GM23338 (cell line): Measurements from ENCODE around the gene PNPLA1. TPM values are rescaled to one million over a fixed set of nuclear protein-coding genes. Genes with fewer than 3 reads are reported as not detected.

ENCODE experiments used
- ATAC-seq: fragments of 200-7000 bp; cut with Tn5 transposase; 3 replicates; pipeline ENCODE4 v1.9.1; 2020
- DNase-seq: peaks from one replicate; pipeline ENCODE4 v3.0.0-alpha.2; 2015; ENCODE audit warnings: low spot score
- H2AFZ ChIP-seq: fragments of 200-600 bp; sonication (generic); 2 replicates; pipeline ENCODE4 v1.8.0; 2016; ENCODE audit warnings: antibody characterized with exemption, mild to moderate bottlenecking, moderate library complexity
- H3F3A ChIP-seq: fragments of 200-600 bp; sonication (generic); replicated peaks from 2 replicates; pipeline ENCODE4 v1.8.0; 2017; ENCODE audit warnings: antibody characterized with exemption, mixed run types, low read depth
- H3K27ac ChIP-seq: fragments of 200-600 bp; sonication (generic); 2 replicates; pipeline ENCODE4 v1.6.1; 2016; ENCODE audit warnings: low read depth
- H3K27me3 ChIP-seq: fragments of 200-600 bp; sonication (generic); 2 replicates; pipeline ENCODE4 v1.8.0; 2016; ENCODE audit warnings: mild to moderate bottlenecking, mixed run types, moderate library complexity; ENCODE audit not compliant: insufficient read depth
- H3K36me3 ChIP-seq: fragments of 200-600 bp; sonication (generic); 2 replicates; pipeline ENCODE4 v1.8.0; 2016; ENCODE audit warnings: mild to moderate bottlenecking; ENCODE audit not compliant: insufficient read depth
- H3K4me1 ChIP-seq: fragments of 200-600 bp; sonication (generic); 2 replicates; pipeline ENCODE4 v1.8.0; 2016; ENCODE audit warnings: mild to moderate bottlenecking, moderate library complexity; ENCODE audit not compliant: insufficient read depth
- H3K4me2 ChIP-seq: fragments of 200-600 bp; sonication (generic); 2 replicates; pipeline ENCODE4 v1.7.1; 2017; ENCODE audit warnings: mixed run types
- H3K4me3 ChIP-seq: fragments of 200-600 bp; sonication (generic); 2 replicates; pipeline ENCODE4 v1.6.1; 2016; ENCODE audit warnings: mixed run types
- H3K79me2 ChIP-seq: fragments of 200-600 bp; sonication (generic); replicated peaks from 2 replicates; pipeline ENCODE4 v1.8.0; 2017; ENCODE audit warnings: mild to moderate bottlenecking; ENCODE audit not compliant: insufficient read depth
- H3K9me2 ChIP-seq: fragments of 200-600 bp; sonication (generic); 2 replicates; pipeline ENCODE4 v1.8.0; 2017; ENCODE audit not compliant: insufficient read depth
- H4K20me1 ChIP-seq: fragments of 200-600 bp; sonication (generic); replicated peaks from 2 replicates; pipeline ENCODE4 v1.8.0; 2017; ENCODE audit warnings: mild to moderate bottlenecking; ENCODE audit not compliant: insufficient read depth
- H3K27ac Mint-ChIP-seq: 2 replicates; pipeline ENCODE4 v1.8.0; 2020; ENCODE audit warnings: inconsistent platforms, mild to moderate bottlenecking, moderate library complexity, mixed read lengths
- H3K27me3 Mint-ChIP-seq: 3 replicates; pipeline ENCODE4 v1.8.0; 2022; ENCODE audit warnings: low read depth, mild to moderate bottlenecking, moderate library complexity, mixed read lengths, inconsistent platforms; ENCODE audit not compliant: insufficient read depth, poor library complexity
- H3K36me3 Mint-ChIP-seq: 3 replicates; pipeline ENCODE4 v1.8.0; 2021; ENCODE audit warnings: low read depth, mild to moderate bottlenecking, inconsistent platforms, moderate library complexity, mixed read lengths
- H3K4me1 Mint-ChIP-seq: 3 replicates; pipeline ENCODE4 v1.8.0; 2020; ENCODE audit warnings: mild to moderate bottlenecking, inconsistent platforms, mixed read lengths
- H3K4me3 Mint-ChIP-seq: 3 replicates; pipeline ENCODE4 v1.8.0; 2021; ENCODE audit warnings: moderate library complexity, mild to moderate bottlenecking, inconsistent platforms, mixed read lengths
- H3K9me3 Mint-ChIP-seq: 3 replicates; pipeline ENCODE4 v1.8.0; 2020; ENCODE audit warnings: moderate library complexity, mild to moderate bottlenecking, inconsistent platforms, mixed read lengths
- CREB1 ChIP-seq: fragments of 250-450 bp; sonication (Bioruptor Pico); IDR thresholded peaks from 2 replicates; pipeline ENCODE4 v1.5.0; 2020; ENCODE audit warnings: low read depth, mild to moderate bottlenecking, moderate library complexity
- ETS1 ChIP-seq: IDR thresholded peaks from 2 replicates; pipeline ENCODE4 v1.6.1; 2016; ENCODE audit warnings: antibody characterized with exemption
- EZH2 ChIP-seq: fragments of 200-600 bp; sonication (generic); IDR thresholded peaks from one replicate; pipeline ENCODE4 v1.8.0; 2017; ENCODE audit warnings: antibody characterized with exemption, mild to moderate bottlenecking, low read depth; ENCODE audit not compliant: unreplicated experiment
- JUNB ChIP-seq: IDR thresholded peaks from one replicate; pipeline ENCODE4 v1.6.1; 2016; ENCODE audit warnings: antibody characterized with exemption; ENCODE audit not compliant: unreplicated experiment
- NANOG ChIP-seq: IDR thresholded peaks from 2 replicates; pipeline ENCODE4 v1.6.1; 2016; ENCODE audit warnings: antibody characterized with exemption, borderline replicate concordance
- POLR2AphosphoS5 ChIP-seq: IDR thresholded peaks from 2 replicates; pipeline ENCODE4 v1.6.1; 2016; ENCODE audit warnings: antibody characterized with exemption, low read depth
- STAT1 ChIP-seq: IDR thresholded peaks from one replicate; pipeline ENCODE4 v1.6.1; 2016; ENCODE audit warnings: antibody characterized with exemption; ENCODE audit not compliant: unreplicated experiment
- ZNF114 ChIP-seq: fragments of 250-450 bp; sonication (Bioruptor Pico); IDR thresholded peaks from 2 replicates; pipeline ENCODE4 v1.5.0; 2020; ENCODE audit warnings: mild to moderate bottlenecking, moderate library complexity
- ZNF331 ChIP-seq: fragments of 250-450 bp; sonication (Bioruptor Pico); IDR thresholded peaks from 2 replicates; pipeline ENCODE4 v1.5.0; 2020; ENCODE audit warnings: low read depth, mild to moderate bottlenecking, moderate library complexity
- ZNF462 ChIP-seq: fragments of 250-450 bp; sonication (Bioruptor Pico); IDR thresholded peaks from 2 replicates; pipeline ENCODE4 v1.5.0; 2020; ENCODE audit warnings: mild to moderate bottlenecking, moderate library complexity
- polyA plus RNA-seq: library from polyadenylated mRNA; unstranded; fragments of >200 nt; fragmentation: Nextera tagmentation; extraction: Ambion mirVana; gene quantifications from 2 replicates; pipeline ENCODE4 v1.2.1, GENCODE V29; 2016
- total RNA-seq: library from RNA; depleted of rRNA; stranded (reverse); fragments of >200 nt; shearing (Covaris generic); gene quantifications from 2 replicates; pipeline ENCODE4 v1.2.3, GENCODE V29; 2014

PNPLA1 gene
- total and polyA plus RNA-seq, 2 experiments from 2014 or later = not detected

- TF ChIP-seq ZNF462 (CRISPR knock-in tag) = no peak
- TF ChIP-seq JUNB = no peak
- no peak for TF ChIP-seq CREB1
These were observed 22.3 kb downstream of the PNPLA1 start (continued) for GRCh38 chr6:36292170-36292569.

- peaks cover 1% of the 10 kb centered on the region for H3K27me3 Mint-ChIP-seq
- no peak for ATAC-seq
- H3K27ac Mint-ChIP-seq = no peak overlapping the region
- Histone ChIP-seq H3K4me2 (no peak overlapping the region), H3K27me3 (no peaks in the 10 kb centered on the region), H4K20me1 (no peaks in the 10 kb centered on the region), H3K27ac (no peak overlapping the region), H3F3A (no peaks in the 10 kb centered on the region), H3K36me3 (no peaks in the 10 kb centered on the region), H3K4me3 (no peak overlapping the region), H2AFZ (no peak overlapping the region), H3K4me1 (no peaks in the 10 kb centered on the region), H3K9me2 (no peaks in the 10 kb centered on the region), H3K79me2 (no peaks in the 10 kb centered on the region)
- H3K36me3 Mint-ChIP-seq = no peaks in the 10 kb centered on the region
- no peaks in the 10 kb centered on the region for H3K9me3 Mint-ChIP-seq
- H3K4me1 Mint-ChIP-seq = peaks cover 3% of the 10 kb centered on the region
- DNase-seq = no peak
- H3K4me3 Mint-ChIP-seq = no peak overlapping the region
- TF ChIP-seq EZH2 (no peak), ZNF114 (CRISPR knock-in tag) (no peak), NANOG (no peak), POLR2AphosphoS5 (no peak), ZNF331 (CRISPR knock-in tag) (no peak), CREB1 (no peak), STAT1 (no peak), ETS1 (no peak), ZNF462 (CRISPR knock-in tag) (no peak)
These were observed 26.4 kb downstream of the PNPLA1 start for GRCh38 chr6:36296240-36296639.
